ENCODE data around the gene ESR1.
"Not testable (repeated sequence)": the region's sequence is repeated elsewhere in the genome, so short reads cannot be mapped to it uniquely, and the experiment has no call there.

Gene ESR1

GRCh38 chr6:151850479-151851003 lies 43.1 kb downstream of the ESR1 start:
- no peak overlapping the region for H2AFZ ChIP-seq (ENCODE audit: low read length)
- no peak overlapping the region for H3K23ac ChIP-seq (ENCODE audit: low read depth, low read length, poor library complexity)
- H3K9me3 ChIP-seq (replicated peaks in 1 of 2; ENCODE audit: control insufficient read depth in 2 of 2, insufficient read depth in 1 of 2, low read depth in 1 of 2, low read length in 2 of 2): no peaks in the 10 kb centered on the region
- no peak overlapping the region for H2BK5ac ChIP-seq (ENCODE audit: low read length)
- H3K79me1 ChIP-seq (ENCODE audit: low read depth, low read length): no peaks in the 10 kb centered on the region
- H3K14ac ChIP-seq (ENCODE audit: low read length): no peak overlapping the region
- no peak overlapping the region for H2BK15ac ChIP-seq (ENCODE audit: low read length)
- H3K9ac ChIP-seq (ENCODE audit: low read depth, low read length, poor library complexity): no peak overlapping the region
- no peak overlapping the region for H4K91ac ChIP-seq (ENCODE audit: low read depth, low read length, poor library complexity)
- no peaks in the 10 kb centered on the region for H3K4me1 ChIP-seq (ENCODE audit: control insufficient read depth in 2 of 2, insufficient read depth in 1 of 2, low read depth in 1 of 2, low read length in 2 of 2)
- H3K27ac ChIP-seq (replicated peaks; ENCODE audit: low read length): no peak overlapping the region
- no peak overlapping the region for H2BK12ac ChIP-seq (ENCODE audit: low read length)
- no peak overlapping the region for H3K4me3 ChIP-seq (ENCODE audit: low read length in 2 of 2)
- no CpG with 5 or more reads among the region's 5 CpGs for WGBS, 2 donors (ENCODE audit: extremely low coverage in 2 of 2, insufficient read length in 2 of 2, insufficient replicate concordance in 1 of 2)
- H2BK120ac ChIP-seq (ENCODE audit: low read depth, low read length): no peak overlapping the region
- no peaks in the 10 kb centered on the region for H3K27me3 ChIP-seq (ENCODE audit: control insufficient read depth in 3 of 3, insufficient read depth in 3 of 3, low read depth in 1 of 3, low read length in 3 of 3)
- no peak overlapping the region for H3K18ac ChIP-seq (ENCODE audit: low read length)
- no peak overlapping the region for H2AK5ac ChIP-seq (ENCODE audit: low read depth, low read length)
- no peak overlapping the region for H3K4me2 ChIP-seq (ENCODE audit: insufficient read depth, low read length, poor library complexity, severe bottlenecking)
- H3K36me3 ChIP-seq (replicated peaks in 1 of 2; ENCODE audit: control insufficient read depth in 2 of 2, insufficient read depth in 2 of 2, low read length in 2 of 2): no peaks in the 10 kb centered on the region
- H4K8ac ChIP-seq (ENCODE audit: low read depth, low read length): no peak overlapping the region
- no peak overlapping the region for H3K4ac ChIP-seq (ENCODE audit: low read length)
- no peak for DNase-seq (ENCODE audit: low spot score)

GRCh38 chr6:151858294-151858693 lies 50.8 kb downstream of the ESR1 start:
- Histone ChIP-seq H3K4me3 (ENCODE audit: low read length in 2 of 2) (no peak overlapping the region), H3K36me3 (replicated peaks in 1 of 2; ENCODE audit: control insufficient read depth in 2 of 2, insufficient read depth in 2 of 2, low read length in 2 of 2) (no peaks in the 10 kb centered on the region), H3K18ac (ENCODE audit: low read length) (no peak overlapping the region), H3K23ac (ENCODE audit: low read depth, low read length, poor library complexity) (no peak overlapping the region), H2BK5ac (ENCODE audit: low read length) (no peak overlapping the region), H3K14ac (ENCODE audit: low read length) (no peak overlapping the region), H2BK12ac (ENCODE audit: low read length) (no peak overlapping the region), H4K8ac (ENCODE audit: low read depth, low read length) (no peak overlapping the region), H3K9ac (ENCODE audit: low read depth, low read length, poor library complexity) (no peak overlapping the region), H3K4me2 (ENCODE audit: insufficient read depth, low read length, poor library complexity, severe bottlenecking) (no peak overlapping the region), H3K4me1 (ENCODE audit: control insufficient read depth in 2 of 2, insufficient read depth in 1 of 2, low read depth in 1 of 2, low read length in 2 of 2) (no peaks in the 10 kb centered on the region), H3K27ac (replicated peaks; ENCODE audit: low read length) (no peak overlapping the region), H2AK5ac (ENCODE audit: low read depth, low read length) (no peak overlapping the region), H4K91ac (ENCODE audit: low read depth, low read length, poor library complexity) (no peak overlapping the region), H3K27me3 (ENCODE audit: control insufficient read depth in 3 of 3, insufficient read depth in 3 of 3, low read depth in 1 of 3, low read length in 3 of 3) (no peaks in the 10 kb centered on the region), H2BK120ac (ENCODE audit: low read depth, low read length) (no peak overlapping the region), H3K4ac (ENCODE audit: low read length) (no peak overlapping the region), H2AFZ (ENCODE audit: low read length) (no peak overlapping the region), H2BK15ac (ENCODE audit: low read length) (no peak overlapping the region), H3K79me1 (ENCODE audit: low read depth, low read length) (no peaks in the 10 kb centered on the region), H3K9me3 (replicated peaks in 1 of 2; ENCODE audit: control insufficient read depth in 2 of 2, insufficient read depth in 1 of 2, low read depth in 1 of 2, low read length in 2 of 2) (no peaks in the 10 kb centered on the region)
- WGBS, 2 donors (ENCODE audit: extremely low coverage in 2 of 2, insufficient read length in 2 of 2, insufficient replicate concordance in 1 of 2): no CpG with 5 or more reads among the region's 2 CpGs
- DNase-seq (ENCODE audit: low spot score): no peak

- no peaks in the 10 kb centered on the region for H3K79me1 ChIP-seq (ENCODE audit: low read depth, low read length)
- no peak overlapping the region for H4K91ac ChIP-seq (ENCODE audit: low read depth, low read length, poor library complexity)
- no peak overlapping the region for H2AK5ac ChIP-seq (ENCODE audit: low read depth, low read length)
- H3K36me3 ChIP-seq (replicated peaks in 1 of 2; ENCODE audit: control insufficient read depth in 2 of 2, insufficient read depth in 2 of 2, low read length in 2 of 2): no peaks in the 10 kb centered on the region
- no peak overlapping the region for H2BK5ac ChIP-seq (ENCODE audit: low read length)
- H3K9me3 ChIP-seq (replicated peaks in 1 of 2; ENCODE audit: control insufficient read depth in 2 of 2, insufficient read depth in 1 of 2, low read depth in 1 of 2, low read length in 2 of 2): no peaks in the 10 kb centered on the region
- H3K4me3 ChIP-seq (ENCODE audit: low read length in 2 of 2): no peak overlapping the region
- no peak overlapping the region for H4K8ac ChIP-seq (ENCODE audit: low read depth, low read length)
- H2BK12ac ChIP-seq (ENCODE audit: low read length): no peak overlapping the region
- no CpG with 5 or more reads among the region's 3 CpGs for WGBS, 2 donors (ENCODE audit: extremely low coverage in 2 of 2, insufficient read length in 2 of 2, insufficient replicate concordance in 1 of 2)
- H3K4me2 ChIP-seq (ENCODE audit: insufficient read depth, low read length, poor library complexity, severe bottlenecking): no peak overlapping the region
- no peak overlapping the region for H3K18ac ChIP-seq (ENCODE audit: low read length)
- H3K23ac ChIP-seq (ENCODE audit: low read depth, low read length, poor library complexity): no peak overlapping the region
- no peak overlapping the region for H2BK120ac ChIP-seq (ENCODE audit: low read depth, low read length)
- H3K14ac ChIP-seq (ENCODE audit: low read length): no peak overlapping the region
- DNase-seq (ENCODE audit: low spot score): no peak
- no peaks in the 10 kb centered on the region for H3K27me3 ChIP-seq (ENCODE audit: control insufficient read depth in 3 of 3, insufficient read depth in 3 of 3, low read depth in 1 of 3, low read length in 3 of 3)
- no peak overlapping the region for H2AFZ ChIP-seq (ENCODE audit: low read length)
- H2BK15ac ChIP-seq (ENCODE audit: low read length): no peak overlapping the region
- H3K9ac ChIP-seq (ENCODE audit: low read depth, low read length, poor library complexity): no peak overlapping the region
- no peaks in the 10 kb centered on the region for H3K4me1 ChIP-seq (ENCODE audit: control insufficient read depth in 2 of 2, insufficient read depth in 1 of 2, low read depth in 1 of 2, low read length in 2 of 2)
- H3K27ac ChIP-seq (replicated peaks; ENCODE audit: low read length): no peak overlapping the region
- H3K4ac ChIP-seq (ENCODE audit: low read length): no peak overlapping the region
These were observed 55.0 kb downstream of the ESR1 start for GRCh38 chr6:151862461-151862860.

GRCh38 chr6:151867361-151867869 lies 59.9 kb downstream of the ESR1 start:
- not testable (repeated sequence) for DNase-seq (ENCODE audit: low spot score); H3K4ac ChIP-seq (ENCODE audit: low read length); H3K4me2 ChIP-seq (ENCODE audit: insufficient read depth, low read length, poor library complexity, severe bottlenecking); H2BK12ac ChIP-seq (ENCODE audit: low read length); H3K27ac ChIP-seq (replicated peaks; ENCODE audit: low read length); H3K9me3 ChIP-seq (replicated peaks in 1 of 2; ENCODE audit: control insufficient read depth in 2 of 2, insufficient read depth in 1 of 2, low read depth in 1 of 2, low read length in 2 of 2); H3K18ac ChIP-seq (ENCODE audit: low read length); H2BK15ac ChIP-seq (ENCODE audit: low read length); H3K79me1 ChIP-seq (ENCODE audit: low read depth, low read length); H2BK120ac ChIP-seq (ENCODE audit: low read depth, low read length); H3K4me3 ChIP-seq (ENCODE audit: low read length in 2 of 2); H4K91ac ChIP-seq (ENCODE audit: low read depth, low read length, poor library complexity); H4K8ac ChIP-seq (ENCODE audit: low read depth, low read length); H3K36me3 ChIP-seq (replicated peaks in 1 of 2; ENCODE audit: control insufficient read depth in 2 of 2, insufficient read depth in 2 of 2, low read length in 2 of 2); H2AK5ac ChIP-seq (ENCODE audit: low read depth, low read length); H2BK5ac ChIP-seq (ENCODE audit: low read length); H3K14ac ChIP-seq (ENCODE audit: low read length); H3K9ac ChIP-seq (ENCODE audit: low read depth, low read length, poor library complexity); H3K4me1 ChIP-seq (ENCODE audit: control insufficient read depth in 2 of 2, insufficient read depth in 1 of 2, low read depth in 1 of 2, low read length in 2 of 2); H3K27me3 ChIP-seq (ENCODE audit: control insufficient read depth in 3 of 3, insufficient read depth in 3 of 3, low read depth in 1 of 3, low read length in 3 of 3); H2AFZ ChIP-seq (ENCODE audit: low read length); H3K23ac ChIP-seq (ENCODE audit: low read depth, low read length, poor library complexity)
- no CpG with 5 or more reads among the region's 4 CpGs for WGBS, 2 donors (ENCODE audit: extremely low coverage in 2 of 2, insufficient read length in 2 of 2, insufficient replicate concordance in 1 of 2)

All from neuronal stem cell (in vitro differentiated cells).